GM18951 (cell line): ENCODE measurements around the gene PDE3B.

ENCODE experiments used
- POLR2A ChIP-seq: IDR thresholded peaks from 4 replicates; pipeline ENCODE4 v1.6.1; 2011; ENCODE audit warnings: mild to moderate bottlenecking; ENCODE audit not compliant: insufficient read length, insufficient read depth; ENCODE audit errors: extremely low read depth
- in situ Hi-C: fragments of 300-500 bp; cut with MboI; formaldehyde crosslinking; loops from one replicate; pipeline ENCODE4 v1.12.0; 2022; ENCODE audit warnings: low sequenced_read_pairs, mixed read lengths, inconsistent platforms; ENCODE audit not compliant: unreplicated experiment

The PDE3B gene

GRCh38 chr11:14891143-14892035 lies 247.8 kb downstream of the PDE3B start:
- in situ Hi-C loops, result no loop called here
- TF ChIP-seq POLR2A, result peak; percentile 83

- in situ Hi-C loops, result no loop called here
- peak; percentile 11 for TF ChIP-seq POLR2A
Observed at GRCh38 chr11:14892036-14892556, 248.5 kb downstream of the PDE3B start, which contains the start of gene CYP2R1. CYP2R1 (minus strand) TSS chr11:14892231; CDS start chr11:14892205, 26 bp downstream.

- in situ Hi-C loops, result no loop called here
- TF ChIP-seq POLR2A, result no peak
Observed at GRCh38 chr11:14892577-14892976, 249.0 kb downstream of the PDE3B start.

- TF ChIP-seq POLR2A, result no peak
- in situ Hi-C loops, result no loop called here
Observed at GRCh38 chr11:14894657-14895598, 251.3 kb downstream of the PDE3B start.

- in situ Hi-C loops, result no loop called here
- no peak for TF ChIP-seq POLR2A
Observed at GRCh38 chr11:14898355-14898754, 254.8 kb downstream of the PDE3B start.

- in situ Hi-C loops, result no loop called here
- TF ChIP-seq POLR2A, result no peak
Observed at GRCh38 chr11:14898906-14899305, 255.3 kb downstream of the PDE3B start.

GRCh38 chr11:14902650-14903350 lies 259.2 kb downstream of the PDE3B start:
- in situ Hi-C loops, result loop anchor here (10.0 kb wide), 1 partner anchor 358 kb away; no protein-coding TSS in a partner anchor
- TF ChIP-seq POLR2A, result no peak

- in situ Hi-C loops, result loop anchor here (5.0 to 10.0 kb wide), 2 partner anchors 117 to 360 kb away; no protein-coding TSS in a partner anchor
- TF ChIP-seq POLR2A, result no peak
Observed at GRCh38 chr11:14904745-14905103, 261.1 kb downstream of the PDE3B start.

GRCh38 chr11:14905104-14906033 lies 261.8 kb downstream of the PDE3B start:
- in situ Hi-C loops, result loop anchor here (5.0 to 10.0 kb wide), 2 partner anchors 118 to 361 kb away; no protein-coding TSS in a partner anchor
- peak; percentile 27 for TF ChIP-seq POLR2A

GRCh38 chr11:14906578-14906977 lies 263.0 kb downstream of the PDE3B start:
- in situ Hi-C loops, result loop anchor here (5.0 to 10.0 kb wide), 2 partner anchors 119 to 362 kb away; no protein-coding TSS in a partner anchor
- TF ChIP-seq POLR2A, result no peak

- in situ Hi-C loops, result loop anchor here (5.0 to 10.0 kb wide), 2 partner anchors 120 to 362 kb away; no protein-coding TSS in a partner anchor
- TF ChIP-seq POLR2A, result no peak
Observed at GRCh38 chr11:14906993-14907392, 263.4 kb downstream of the PDE3B start.
